ENCODE data around the gene KCNH2. TPM values are rescaled to one million over a fixed set of nuclear protein-coding genes. Genes with fewer than 3 reads are reported as not detected.
A peak's percentile ranks its signal among the peaks of the same experiment; 100 is the strongest.

KCNH2 gene
- total RNA-seq, 1 donor from 2014 or later: 3.2 TPM

GRCh38 chr7:150999497-151000230 is 21.5 kb upstream of the KCNH2 start:
- DNase-seq (ENCODE audit: low spot score) (no peak), ATAC-seq (no peak)
- intact Hi-C loops (cut with DNase I): no loop called here

DNA sequence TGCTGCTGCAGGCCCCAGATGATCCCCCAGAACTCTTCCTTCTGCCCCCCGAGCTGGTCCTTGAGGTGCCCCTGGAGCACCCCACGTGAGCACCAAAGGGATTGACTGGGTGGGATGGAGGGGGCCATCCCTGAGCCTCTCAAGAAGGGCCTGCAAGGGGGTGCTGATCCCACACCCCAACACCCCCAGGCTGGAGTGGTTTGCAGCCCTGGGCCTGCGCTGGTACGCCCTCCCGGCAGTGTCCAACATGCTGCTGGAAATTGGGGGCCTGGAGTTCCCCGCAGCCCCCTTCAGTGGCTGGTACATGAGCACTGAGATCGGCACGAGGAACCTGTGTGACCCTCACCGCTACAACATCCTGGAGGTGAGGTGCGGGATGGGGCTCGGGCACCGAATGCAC is 20.9 kb upstream of the KCNH2 start:
- intact Hi-C loops (cut with DNase I): no loop called here
- DNase-seq (ENCODE audit: low spot score): no peak
- no peak for ATAC-seq

- no peak for DNase-seq (ENCODE audit: low spot score)
- intact Hi-C loops (cut with DNase I): no loop called here
- ATAC-seq: no peak
Measured at GRCh38 chr7:150998341-150998740, 20.2 kb upstream of the KCNH2 start.

DNA sequence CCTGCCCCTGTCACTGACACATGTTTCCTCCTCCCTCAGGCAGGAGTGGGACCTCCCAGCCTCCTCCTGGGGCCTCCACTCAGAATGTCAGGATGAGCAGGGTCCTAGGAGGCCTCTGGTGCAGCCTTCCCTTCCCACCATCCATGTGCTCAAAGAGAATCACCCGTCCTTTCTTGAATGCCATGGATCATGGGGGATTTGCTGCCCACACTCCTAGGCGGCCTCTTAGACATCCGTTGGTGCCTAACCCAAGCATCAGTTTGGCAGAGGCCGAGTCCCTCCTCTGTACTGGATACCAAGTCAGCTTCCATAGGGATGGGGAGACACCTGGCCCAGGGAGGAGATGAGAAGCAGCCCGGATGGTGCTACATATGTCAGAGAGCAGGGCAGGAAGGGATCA is 19.7 kb upstream of the KCNH2 start:
- intact Hi-C loops (cut with DNase I): no loop called here
- no peak for DNase-seq (ENCODE audit: low spot score)
- no peak for ATAC-seq

GRCh38 chr7:150997075-150997511 is 19.0 kb upstream of the KCNH2 start:
- ATAC-seq: no peak
- no peak for DNase-seq (ENCODE audit: low spot score)
- intact Hi-C loops (cut with DNase I): no loop called here

DNA sequence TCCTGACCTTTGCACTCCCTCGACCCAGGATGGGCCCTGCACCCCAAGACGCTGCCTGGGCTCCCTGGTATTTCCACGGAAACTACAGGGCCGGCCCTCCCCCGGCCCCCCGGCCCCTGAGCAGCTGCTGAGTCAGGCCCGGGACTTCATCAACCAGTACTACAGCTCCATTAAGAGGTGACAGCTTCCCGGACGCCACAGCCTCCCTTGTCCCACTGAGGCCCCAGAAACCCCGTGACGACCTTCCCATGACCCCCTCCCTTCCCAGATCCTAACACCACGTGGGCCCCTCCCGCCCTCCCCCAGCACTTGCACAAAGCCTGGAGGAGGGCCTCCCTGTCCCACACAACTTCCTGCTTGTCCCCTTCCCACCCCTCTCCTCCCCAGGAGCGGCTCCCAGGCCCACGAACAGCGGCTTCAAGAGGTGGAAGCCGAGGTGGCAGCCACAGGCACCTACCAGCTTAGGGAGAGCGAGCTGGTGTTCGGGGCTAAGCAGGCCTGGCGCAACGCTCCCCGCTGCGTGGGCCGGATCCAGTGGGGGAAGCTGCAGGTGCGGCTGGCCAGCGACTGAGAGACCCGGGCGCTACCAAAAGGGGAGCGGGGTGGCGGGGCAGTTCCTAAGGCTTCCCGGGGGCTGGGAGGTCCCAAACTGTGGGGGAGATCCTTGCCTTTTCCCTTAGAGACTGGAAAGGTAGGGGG is 18.4 kb upstream of the KCNH2 start:
- no peak for DNase-seq (ENCODE audit: low spot score)
- no peak for ATAC-seq
- intact Hi-C loops (cut with DNase I): no loop called here

GRCh38 chr7:150994838-150995510 is 16.9 kb upstream of the KCNH2 start:
- ATAC-seq (no peak), DNase-seq (ENCODE audit: low spot score) (no peak)
- intact Hi-C loops (cut with DNase I): no loop called here

DNA sequence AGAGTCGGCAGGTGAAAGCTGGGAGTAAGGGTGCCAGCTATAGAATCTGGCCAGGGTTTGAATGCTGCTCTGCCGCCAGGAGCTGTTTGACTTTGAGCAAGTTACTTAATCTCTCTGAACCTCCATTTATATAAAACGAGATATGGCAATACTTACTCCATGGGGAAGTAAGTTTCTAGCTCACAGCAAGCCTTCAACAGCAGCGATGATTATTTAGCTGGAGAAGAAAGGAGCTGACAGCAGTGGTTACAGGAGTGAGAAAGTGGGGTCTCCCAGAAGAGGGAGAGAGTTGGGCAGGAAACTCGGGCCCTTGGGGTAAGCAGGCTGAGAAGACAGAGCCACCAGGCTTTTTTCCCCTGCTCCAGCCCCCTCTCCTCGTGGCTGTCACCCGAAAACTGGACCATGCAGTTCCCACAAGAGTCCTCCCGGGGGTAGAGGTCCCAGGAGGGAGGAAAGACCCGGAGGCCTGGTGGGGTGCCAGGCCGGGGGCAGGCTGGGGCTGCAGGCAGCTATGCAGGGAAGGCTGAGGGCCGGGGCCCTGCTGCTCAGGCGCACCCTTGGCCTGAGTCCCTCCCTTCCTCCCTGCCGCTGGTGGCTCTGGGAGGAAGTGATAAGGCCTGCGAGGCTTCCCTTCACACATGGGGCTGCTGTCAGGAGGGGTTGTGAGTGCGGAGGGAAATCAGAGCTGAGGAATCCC is 16.2 kb upstream of the KCNH2 start:
- intact Hi-C loops (cut with DNase I): no loop called here
- ATAC-seq (peak; percentile 54), DNase-seq (ENCODE audit: low spot score) (no peak)

GRCh38 chr7:150993511-150993910 is 15.4 kb upstream of the KCNH2 start:
- ATAC-seq: peak; percentile 33
- intact Hi-C loops (cut with DNase I): no loop called here
- DNase-seq (ENCODE audit: low spot score): no peak

- ATAC-seq: peak; percentile 50
- intact Hi-C loops (cut with DNase I): no loop called here
- no peak for DNase-seq (ENCODE audit: low spot score)
Measured at GRCh38 chr7:150992833-150993302, 14.7 kb upstream of the KCNH2 start.

GRCh38 chr7:150992051-150992640 is 14.0 kb upstream of the KCNH2 start:
- no peak for ATAC-seq
- no peak for DNase-seq (ENCODE audit: low spot score)
- intact Hi-C loops (cut with DNase I): no loop called here

GRCh38 chr7:150990416-150991186 is 12.5 kb upstream of the KCNH2 start, which contains the start of gene NOS3:
NOS3 (plus strand) TSS chr7:150991017; CDS start chr7:150993804, 2,787 bp downstream.
- intact Hi-C loops (cut with DNase I): no loop called here
- no peak for ATAC-seq
- no peak for DNase-seq (ENCODE audit: low spot score)

GRCh38 chr7:150989456-150989855 is 11.3 kb upstream of the KCNH2 start:
- DNase-seq (ENCODE audit: low spot score) (no peak), ATAC-seq (no peak)
- intact Hi-C loops (cut with DNase I): loop anchor here (5.0 kb wide), 1 partner anchor 92 kb away; no protein-coding TSS in a partner anchor

DNA sequence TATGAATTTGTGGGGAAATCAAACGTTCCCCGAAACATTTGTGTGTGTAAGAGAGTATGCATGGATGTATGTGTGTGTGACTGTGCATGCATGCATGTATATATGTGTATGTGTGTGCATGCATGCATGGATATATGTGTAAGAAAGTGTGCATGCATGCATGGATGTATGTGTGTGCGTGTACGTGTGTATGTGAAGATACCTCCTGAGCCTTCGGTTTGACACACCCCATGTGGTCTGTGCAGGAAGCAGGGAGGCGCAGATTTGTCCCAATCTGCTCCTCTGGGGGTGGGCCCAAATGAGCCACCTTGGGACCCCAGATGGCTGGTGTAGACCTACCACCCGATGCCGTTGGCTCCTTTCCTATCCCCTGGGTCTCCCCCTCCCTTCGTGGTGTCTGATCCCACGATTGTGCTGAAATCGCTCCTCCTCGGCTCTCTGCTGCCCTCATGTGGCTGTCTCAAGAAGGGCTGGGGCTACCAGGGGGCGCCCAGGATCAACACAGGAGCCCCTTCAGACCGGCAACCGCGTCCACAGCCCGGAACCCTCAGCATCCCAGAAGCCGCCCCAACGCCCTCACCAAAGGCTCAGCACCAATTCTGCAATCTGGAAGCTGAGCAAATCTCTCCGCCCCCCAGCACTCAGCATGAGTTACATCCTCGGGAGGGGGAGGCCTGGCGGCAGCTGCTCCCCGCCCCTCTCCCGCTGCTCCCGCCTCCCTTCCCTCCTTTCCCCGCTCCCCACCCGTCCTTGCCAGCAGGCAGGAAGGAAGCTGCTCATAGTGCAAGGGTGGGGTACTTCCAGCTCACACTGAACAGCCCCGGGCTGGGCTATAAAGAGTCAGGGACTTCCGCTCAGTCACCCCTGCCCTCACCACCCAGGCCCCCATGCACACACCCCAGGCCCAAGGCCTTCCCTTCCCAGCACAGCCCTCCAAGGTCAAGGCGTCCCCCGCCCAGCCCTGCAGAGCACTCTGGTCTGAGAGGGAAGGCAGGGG is 10.4 kb upstream of the KCNH2 start:
- intact Hi-C loops (cut with DNase I): loop anchor here (5.0 kb wide), 1 partner anchor 91 kb away; no protein-coding TSS in a partner anchor
- DNase-seq (ENCODE audit: low spot score) (no peak), ATAC-seq (peak; percentile 52)

- intact Hi-C loops (cut with DNase I): loop anchor here (5.0 kb wide), 1 partner anchor 89 kb away; no protein-coding TSS in a partner anchor
- ATAC-seq: no peak
Measured at GRCh38 chr7:150986556-150986955, 8.4 kb upstream of the KCNH2 start.

GRCh38 chr7:150986099-150986512 is 8.0 kb upstream of the KCNH2 start:
- ATAC-seq (no peak), DNase-seq (ENCODE audit: low spot score) (no peak)
- intact Hi-C loops (cut with DNase I): loop anchor here (5.0 kb wide), 1 partner anchor 89 kb away; no protein-coding TSS in a partner anchor

More at GRCh38 chr7:150986556-150986955, 8.4 kb upstream of the KCNH2 start:
- DNase-seq (ENCODE audit: low spot score): no peak

DNA sequence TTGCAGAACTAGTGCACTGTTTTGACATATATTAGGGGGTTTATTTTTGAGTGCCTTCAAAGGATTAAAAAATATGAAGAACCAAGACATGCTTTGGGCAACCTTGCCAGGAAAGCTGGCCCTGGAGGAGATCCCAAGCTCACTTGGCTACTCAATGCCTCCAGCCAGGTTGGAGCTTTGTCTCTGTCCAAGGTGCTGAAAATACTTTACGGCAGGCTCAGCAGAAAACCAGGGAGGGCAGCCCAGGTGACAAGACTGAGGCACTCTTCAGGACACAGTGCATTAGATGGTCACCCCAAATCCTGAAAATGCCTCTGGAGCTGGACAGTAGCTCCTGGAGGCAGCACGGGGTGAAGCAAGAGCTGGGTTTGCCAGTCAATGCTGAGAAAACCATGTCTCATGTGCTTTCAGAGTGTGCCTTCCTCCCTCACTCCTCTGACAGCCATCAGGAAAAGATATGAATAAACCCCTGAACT is 5.8 kb upstream of the KCNH2 start:
- intact Hi-C loops (cut with DNase I): no loop called here

More for the DNA sequence above, 5.8 kb upstream of the KCNH2 start:
- ATAC-seq: no peak
- no peak for DNase-seq (ENCODE audit: low spot score)
